NCI-H2196 (cell line): ENCODE measurements around the gene EPHB2.

Experiments
- DNase-seq: peaks from one replicate; lab custom pipeline; 2025; ENCODE audit not compliant: unreplicated experiment; lab: John Stamatoyannopoulos, UW

Gene EPHB2

GRCh38 chr1:22815421-22816066 is 104.9 kb downstream of the EPHB2 start:
- DNase-seq: no peak

GRCh38 chr1:22816067-22816775 is 105.6 kb downstream of the EPHB2 start:
- DNase-seq: no peak

- no peak for DNase-seq
Measured at GRCh38 chr1:22816803-22817202, 106.2 kb downstream of the EPHB2 start.

- no peak for DNase-seq
Measured at GRCh38 chr1:22817462-22817861, 106.8 kb downstream of the EPHB2 start.

GRCh38 chr1:22818061-22818770 is 107.6 kb downstream of the EPHB2 start:
- no peak for DNase-seq

GRCh38 chr1:22819361-22819760 is 108.7 kb downstream of the EPHB2 start:
- no peak for DNase-seq

- DNase-seq: no peak
Measured at GRCh38 chr1:22821027-22821426, 110.4 kb downstream of the EPHB2 start.

GRCh38 chr1:22822371-22822770 is 111.7 kb downstream of the EPHB2 start:
- no peak for DNase-seq

GRCh38 chr1:22824466-22824865 is 113.8 kb downstream of the EPHB2 start:
- DNase-seq: no peak

GRCh38 chr1:22824975-22825374 is 114.3 kb downstream of the EPHB2 start:
- no peak for DNase-seq

GRCh38 chr1:22825486-22826189 is 115.0 kb downstream of the EPHB2 start:
- DNase-seq: no peak

GRCh38 chr1:22826604-22827580 is 116.3 kb downstream of the EPHB2 start:
- peak; percentile 16 for DNase-seq

GRCh38 chr1:22827666-22828483 is 117.2 kb downstream of the EPHB2 start:
- DNase-seq: no peak

- no peak for DNase-seq
Measured at GRCh38 chr1:22828484-22829308, 118.1 kb downstream of the EPHB2 start.

GRCh38 chr1:22829309-22829989 is 118.8 kb downstream of the EPHB2 start:
- DNase-seq: no peak

GRCh38 chr1:22830041-22830566 is 119.5 kb downstream of the EPHB2 start:
- DNase-seq: no peak

- no peak for DNase-seq
Measured at GRCh38 chr1:22830757-22831340, 120.2 kb downstream of the EPHB2 start.
